HuH-7.5 (cell line): ENCODE measurements around the gene PKIG.

ENCODE experiments used
- DNase-seq: peaks from one replicate; pipeline ENCODE4 v3.0.0; 2011; ENCODE audit warnings: low spot score

PKIG gene

DNA sequence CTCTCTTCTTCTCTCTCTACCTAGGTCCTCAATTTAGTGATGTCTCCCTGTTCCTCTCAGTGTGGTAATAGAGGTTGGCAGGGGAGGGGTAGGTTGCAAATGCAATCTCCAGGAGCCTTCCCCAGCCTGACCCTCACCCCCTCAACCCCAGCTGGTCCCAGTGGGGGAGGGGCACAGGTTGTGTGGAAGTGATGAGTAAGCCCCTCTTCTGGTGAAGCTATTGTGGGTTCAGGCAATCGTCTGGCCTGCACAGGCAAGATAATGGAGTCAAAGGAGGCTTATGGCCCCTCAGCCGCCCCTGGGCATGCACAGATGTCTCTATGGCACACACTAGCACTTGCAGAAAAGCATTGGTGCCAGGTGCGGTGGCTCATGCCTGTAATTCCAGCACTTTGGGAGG is 79.9 kb downstream of the PKIG start:
- DNase-seq, result no peak

DNA sequence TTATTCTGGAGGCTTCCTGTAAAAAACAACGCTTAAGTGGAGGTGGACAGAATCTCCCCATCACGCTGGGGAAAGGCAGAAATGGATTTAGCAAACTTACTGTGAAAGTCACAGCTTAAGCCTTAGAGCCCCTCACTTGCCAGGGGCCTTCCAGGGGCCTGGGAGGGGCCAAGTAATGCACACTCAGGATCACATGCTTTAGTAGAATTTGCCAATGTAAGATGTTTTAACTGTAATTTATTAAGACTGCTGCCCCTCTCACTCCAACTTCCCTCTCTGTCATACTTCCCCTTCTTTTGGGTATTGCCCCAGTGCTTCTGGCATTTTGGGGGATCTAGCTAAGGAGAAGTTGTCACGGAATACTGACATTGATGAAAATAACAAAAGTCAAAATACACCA is 81.8 kb downstream of the PKIG start:
- DNase-seq, result no peak

DNA sequence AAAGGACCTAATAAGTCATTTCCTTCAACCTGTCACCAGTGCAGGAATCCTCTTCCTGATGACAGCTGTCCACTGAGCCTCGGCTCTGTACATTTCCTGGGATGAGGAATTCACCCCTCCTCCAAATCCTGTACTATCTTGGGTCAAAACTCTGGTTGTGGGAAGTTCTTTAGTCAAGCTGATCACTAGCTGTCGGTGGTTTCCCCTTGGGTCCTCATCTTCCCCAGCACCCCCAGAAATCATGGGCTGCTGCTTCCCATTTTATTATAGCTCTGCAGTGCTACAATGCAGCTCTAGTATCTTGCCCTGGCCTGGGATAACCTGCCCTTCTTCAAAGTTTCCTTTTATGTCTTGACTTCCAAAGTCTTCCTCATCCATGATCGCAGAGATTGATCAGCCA is 83.7 kb downstream of the PKIG start:
- no peak for DNase-seq
